ENCODE data around the gene CCL15.

GRCh38 chr17:35981908-35982330 is 19.4 kb downstream of the CCL15 start:
- TF ChIP-seq CTCF (IDR thresholded peaks at IDR 0.05; ENCODE audit: extremely low read depth in 1 of 2, insufficient read depth in 1 of 2, low read depth in 1 of 2, low read length in 2 of 2) (peak in 1 of 2 donors; percentile 11), EZH2 (IDR thresholded peaks at IDR 0.05; ENCODE audit: borderline replicate concordance, low read depth, low read length, severe bottlenecking) (no peak), MYC (IDR thresholded peaks at IDR 0.05; ENCODE audit: low read depth, low read length) (no peak), JUN (IDR thresholded peaks at IDR 0.05; ENCODE audit: borderline replicate concordance, insufficient read depth, insufficient read length, low read depth) (no peak), POLR2AphosphoS5 (IDR thresholded peaks at IDR 0.05; ENCODE audit: insufficient read depth, low read depth, low read length) (no peak)

Data from endothelial cell of umbilical vein (primary cell).